ENCODE data around the gene DBN1. TPM values are rescaled to one million over a fixed set of nuclear protein-coding genes. Genes with fewer than 3 reads are reported as not detected.
A peak's percentile ranks its signal among the peaks of the same experiment; 100 is the strongest.

Gene DBN1
- total and polyA plus RNA-seq, 4 donors: 23.7 to 140 (median 67.6) TPM

GRCh38 chr5:177474002-177474476, 605 bp upstream of the DBN1 start:
- no peak overlapping the region for H3K4me3 ChIP-seq (ENCODE audit: low read length in 2 of 2)
- no peak for DNase-seq

GRCh38 chr5:177472460-177473442, 683 bp downstream of the DBN1 start:
- DNase-seq (peak in 1 of 2 donors; percentile 82), ATAC-seq (ENCODE audit: low FRiP score) (no peak)
- Histone ChIP-seq H3K4me3 (ENCODE audit: low read length in 2 of 2) (peak overlapping the region; percentile 51 to 77), H3K9me3 (ENCODE audit: control insufficient read depth, low read length) (no peaks in the 10 kb centered on the region), H3K27ac (ENCODE audit: low read depth in 1 of 2, low read length in 2 of 2) (no peak overlapping the region), H3K4me1 (ENCODE audit: control insufficient read depth in 1 of 2, insufficient read depth in 2 of 2, low read length in 2 of 2) (no peaks in the 10 kb centered on the region), H3K36me3 (ENCODE audit: control insufficient read depth in 1 of 2, insufficient read depth in 2 of 2, low read length in 1 of 2) (no peaks in the 10 kb centered on the region), H3K27me3 (ENCODE audit: control insufficient read depth in 1 of 2, insufficient read depth in 2 of 2, low read length in 1 of 2) (no peaks in the 10 kb centered on the region)
- 1% methylated on average over 54 to 93 of the region's 93 CpGs for WGBS, 2 donors
- intact Hi-C loops (cut with DNase I): no loop called here

More at GRCh38 chr5:177474002-177474476, 605 bp upstream of the DBN1 start:
- no peaks in the 10 kb centered on the region for H3K27me3 ChIP-seq (ENCODE audit: control insufficient read depth in 1 of 2, insufficient read depth in 2 of 2, low read length in 1 of 2)
- no peaks in the 10 kb centered on the region for H3K4me1 ChIP-seq (ENCODE audit: control insufficient read depth in 1 of 2, insufficient read depth in 2 of 2, low read length in 2 of 2)
- H3K36me3 ChIP-seq (ENCODE audit: control insufficient read depth in 1 of 2, insufficient read depth in 2 of 2, low read length in 1 of 2): no peaks in the 10 kb centered on the region
- 20 to 21% methylated on average over 7 of the region's 7 CpGs for WGBS, 2 donors
- H3K27ac ChIP-seq (ENCODE audit: low read depth in 1 of 2, low read length in 2 of 2): peak overlapping the region in 1 of 2 donors; percentile 9
- intact Hi-C loops (cut with DNase I): no loop called here
- H3K9me3 ChIP-seq (ENCODE audit: control insufficient read depth, low read length): no peaks in the 10 kb centered on the region
- ATAC-seq (ENCODE audit: low FRiP score): no peak

GRCh38 chr5:177471610-177472356, 1.7 kb downstream of the DBN1 start:
- H3K27ac ChIP-seq (ENCODE audit: low read depth in 1 of 2, low read length in 2 of 2): no peak overlapping the region
- no peaks in the 10 kb centered on the region for H3K4me1 ChIP-seq (ENCODE audit: control insufficient read depth in 1 of 2, insufficient read depth in 2 of 2, low read length in 2 of 2)
- peak; percentile 30 for ATAC-seq (ENCODE audit: low FRiP score)
- no peaks in the 10 kb centered on the region for H3K27me3 ChIP-seq (ENCODE audit: control insufficient read depth in 1 of 2, insufficient read depth in 2 of 2, low read length in 1 of 2)
- peak overlapping the region in 1 of 2 donors; percentile 51 for H3K4me3 ChIP-seq (ENCODE audit: low read length in 2 of 2)
- 18 to 21% methylated on average over 12 to 14 of the region's 14 CpGs for WGBS, 2 donors
- intact Hi-C loops (cut with DNase I): no loop called here
- no peaks in the 10 kb centered on the region for H3K9me3 ChIP-seq (ENCODE audit: control insufficient read depth, low read length)
- no peaks in the 10 kb centered on the region for H3K36me3 ChIP-seq (ENCODE audit: control insufficient read depth in 1 of 2, insufficient read depth in 2 of 2, low read length in 1 of 2)
- DNase-seq: peak in 1 of 2 donors; percentile 88

- DNase-seq (no peak), ATAC-seq (ENCODE audit: low FRiP score) (no peak)
- Histone ChIP-seq H3K27me3 (ENCODE audit: control insufficient read depth in 1 of 2, insufficient read depth in 2 of 2, low read length in 1 of 2) (no peaks in the 10 kb centered on the region), H3K27ac (ENCODE audit: low read depth in 1 of 2, low read length in 2 of 2) (no peak overlapping the region), H3K36me3 (ENCODE audit: control insufficient read depth in 1 of 2, insufficient read depth in 2 of 2, low read length in 1 of 2) (peaks cover 0 to 3% of the 10 kb centered on the region in 2 donors), H3K4me1 (ENCODE audit: control insufficient read depth in 1 of 2, insufficient read depth in 2 of 2, low read length in 2 of 2) (no peaks in the 10 kb centered on the region), H3K9me3 (ENCODE audit: control insufficient read depth, low read length) (no peaks in the 10 kb centered on the region), H3K4me3 (ENCODE audit: low read length in 2 of 2) (no peak overlapping the region)
- 63 to 73% methylated on average over 10 of the region's 10 CpGs for WGBS, 2 donors
- intact Hi-C loops (cut with DNase I): no loop called here
Observed at GRCh38 chr5:177470759-177471536, 2.5 kb downstream of the DBN1 start.

- Histone ChIP-seq H3K9me3 (ENCODE audit: control insufficient read depth, low read length) (no peaks in the 10 kb centered on the region), H3K27me3 (ENCODE audit: control insufficient read depth in 1 of 2, insufficient read depth in 2 of 2, low read length in 1 of 2) (no peaks in the 10 kb centered on the region), H3K4me1 (ENCODE audit: control insufficient read depth in 1 of 2, insufficient read depth in 2 of 2, low read length in 2 of 2) (no peaks in the 10 kb centered on the region), H3K36me3 (ENCODE audit: control insufficient read depth in 1 of 2, insufficient read depth in 2 of 2, low read length in 1 of 2) (peaks cover 0 to 4% of the 10 kb centered on the region in 2 donors), H3K27ac (ENCODE audit: low read depth in 1 of 2, low read length in 2 of 2) (no peak overlapping the region), H3K4me3 (ENCODE audit: low read length in 2 of 2) (no peak overlapping the region)
- intact Hi-C loops (cut with DNase I): no loop called here
- ATAC-seq (ENCODE audit: low FRiP score): no peak
- DNase-seq: no peak
- 51 to 53% methylated on average over 8 of the region's 8 CpGs for WGBS, 2 donors
Observed at GRCh38 chr5:177469750-177470525, 3.5 kb downstream of the DBN1 start.

GRCh38 chr5:177468685-177469628, 4.5 kb downstream of the DBN1 start:
- Histone ChIP-seq H3K4me1 (ENCODE audit: control insufficient read depth in 1 of 2, insufficient read depth in 2 of 2, low read length in 2 of 2) (no peaks in the 10 kb centered on the region), H3K36me3 (ENCODE audit: control insufficient read depth in 1 of 2, insufficient read depth in 2 of 2, low read length in 1 of 2) (peaks cover 0 to 4% of the 10 kb centered on the region in 2 donors), H3K27me3 (ENCODE audit: control insufficient read depth in 1 of 2, insufficient read depth in 2 of 2, low read length in 1 of 2) (no peaks in the 10 kb centered on the region), H3K9me3 (ENCODE audit: control insufficient read depth, low read length) (no peaks in the 10 kb centered on the region), H3K27ac (ENCODE audit: low read depth in 1 of 2, low read length in 2 of 2) (peak overlapping the region in 1 of 2 donors; percentile 9), H3K4me3 (ENCODE audit: low read length in 2 of 2) (no peak overlapping the region)
- 24 to 39% methylated on average over 24 to 25 of the region's 25 CpGs for WGBS, 2 donors
- DNase-seq (peak in 1 of 2 donors; percentile 83), ATAC-seq (ENCODE audit: low FRiP score) (peak; percentile 55)
- intact Hi-C loops (cut with DNase I): no loop called here

GRCh38 chr5:177468329-177468684, 5.1 kb downstream of the DBN1 start:
- no peaks in the 10 kb centered on the region for H3K4me1 ChIP-seq (ENCODE audit: control insufficient read depth in 1 of 2, insufficient read depth in 2 of 2, low read length in 2 of 2)
- no peaks in the 10 kb centered on the region for H3K9me3 ChIP-seq (ENCODE audit: control insufficient read depth, low read length)
- ATAC-seq (ENCODE audit: low FRiP score) (no peak), DNase-seq (no peak)
- H3K27me3 ChIP-seq (ENCODE audit: control insufficient read depth in 1 of 2, insufficient read depth in 2 of 2, low read length in 1 of 2): no peaks in the 10 kb centered on the region
- H3K4me3 ChIP-seq (ENCODE audit: low read length in 2 of 2): no peak overlapping the region
- WGBS, 2 donors: 91 to 94% methylated on average over 2 of the region's 2 CpGs
- intact Hi-C loops (cut with DNase I): no loop called here
- no peak overlapping the region for H3K27ac ChIP-seq (ENCODE audit: low read depth in 1 of 2, low read length in 2 of 2)
- peaks cover 0 to 4% of the 10 kb centered on the region in 2 donors for H3K36me3 ChIP-seq (ENCODE audit: control insufficient read depth in 1 of 2, insufficient read depth in 2 of 2, low read length in 1 of 2)

All from aorta (tissue), 5 donors.